22Rv1 (cell line): ENCODE results near the gene CRAT.

ENCODE experiments used
- ZFX ChIP-seq: fragments of 450-650 bp; IDR thresholded peaks from 2 replicates; pipeline ENCODE4 v1.6.1; 2017; ENCODE audit warnings: antibody characterized with exemption, borderline replicate concordance
- TF ChIP-seq, protein P1 (sequence below): fragments of 450-650 bp; IDR thresholded peaks from 2 replicates; pipeline ENCODE4 v1.5.1; 2017; ENCODE audit warnings: mild to moderate bottlenecking

- TF ChIP-seq, protein P1, sequence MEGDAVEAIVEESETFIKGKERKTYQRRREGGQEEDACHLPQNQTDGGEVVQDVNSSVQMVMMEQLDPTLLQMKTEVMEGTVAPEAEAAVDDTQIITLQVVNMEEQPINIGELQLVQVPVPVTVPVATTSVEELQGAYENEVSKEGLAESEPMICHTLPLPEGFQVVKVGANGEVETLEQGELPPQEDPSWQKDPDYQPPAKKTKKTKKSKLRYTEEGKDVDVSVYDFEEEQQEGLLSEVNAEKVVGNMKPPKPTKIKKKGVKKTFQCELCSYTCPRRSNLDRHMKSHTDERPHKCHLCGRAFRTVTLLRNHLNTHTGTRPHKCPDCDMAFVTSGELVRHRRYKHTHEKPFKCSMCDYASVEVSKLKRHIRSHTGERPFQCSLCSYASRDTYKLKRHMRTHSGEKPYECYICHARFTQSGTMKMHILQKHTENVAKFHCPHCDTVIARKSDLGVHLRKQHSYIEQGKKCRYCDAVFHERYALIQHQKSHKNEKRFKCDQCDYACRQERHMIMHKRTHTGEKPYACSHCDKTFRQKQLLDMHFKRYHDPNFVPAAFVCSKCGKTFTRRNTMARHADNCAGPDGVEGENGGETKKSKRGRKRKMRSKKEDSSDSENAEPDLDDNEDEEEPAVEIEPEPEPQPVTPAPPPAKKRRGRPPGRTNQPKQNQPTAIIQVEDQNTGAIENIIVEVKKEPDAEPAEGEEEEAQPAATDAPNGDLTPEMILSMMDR, result no peak
- TF ChIP-seq ZFX, result no peak
These were observed 40.5 kb downstream of the CRAT start for GRCh38 chr9:129069862-129070641.
